Breast epithelium (tissue), 3 donors: Measurements from ENCODE around the gene RGMA.

Experiments
- POLR2A ChIP-seq: fragments of 450-650 bp; IDR thresholded peaks from one replicate; pipeline ENCODE4 v1.6.1; 2016; ENCODE audit warnings: antibody characterized with exemption, mild to moderate bottlenecking, moderate library complexity
- POLR2AphosphoS5 ChIP-seq, 3 donors: sonication (generic); formaldehyde crosslinking; IDR thresholded peaks; one replicate each; pipeline ENCODE4 v1.6.1; 2017; ENCODE audit warnings: antibody characterized with exemption in 3 of 3
- TF ChIP-seq, protein P1 (sequence below), 3 donors: fragments of 450-650 bp; IDR thresholded peaks; one replicate each; pipeline ENCODE4 v1.5.1; 2016 to 2017; ENCODE audit warnings: antibody characterized with exemption in 3 of 3, mild to moderate bottlenecking in 3 of 3, moderate library complexity in 3 of 3

DNA sequence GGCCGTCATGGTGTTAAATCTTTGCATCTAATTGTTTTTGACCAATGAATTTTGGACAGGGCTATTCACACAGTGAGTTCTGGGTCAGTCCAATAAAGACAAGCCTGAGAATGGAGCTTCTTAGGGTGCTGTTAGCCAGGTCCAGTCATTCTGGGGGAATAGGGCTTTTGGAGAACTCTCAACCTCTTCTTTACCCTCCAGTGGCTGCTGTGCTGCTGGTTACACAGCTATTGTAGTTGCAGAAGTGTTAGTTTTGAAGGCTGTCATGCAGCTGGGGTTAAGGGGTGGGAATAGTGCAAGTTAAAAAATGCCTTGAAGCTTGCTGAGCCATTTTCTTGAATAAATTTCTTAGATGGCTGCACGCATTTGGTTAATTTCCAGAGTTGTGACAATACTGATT lies 99.0 kb downstream of the RGMA start:
- TF ChIP-seq POLR2AphosphoS5 (IDR thresholded peaks at IDR 0.05) (no peak), POLR2A (no peak)
- TF ChIP-seq, protein P1, sequence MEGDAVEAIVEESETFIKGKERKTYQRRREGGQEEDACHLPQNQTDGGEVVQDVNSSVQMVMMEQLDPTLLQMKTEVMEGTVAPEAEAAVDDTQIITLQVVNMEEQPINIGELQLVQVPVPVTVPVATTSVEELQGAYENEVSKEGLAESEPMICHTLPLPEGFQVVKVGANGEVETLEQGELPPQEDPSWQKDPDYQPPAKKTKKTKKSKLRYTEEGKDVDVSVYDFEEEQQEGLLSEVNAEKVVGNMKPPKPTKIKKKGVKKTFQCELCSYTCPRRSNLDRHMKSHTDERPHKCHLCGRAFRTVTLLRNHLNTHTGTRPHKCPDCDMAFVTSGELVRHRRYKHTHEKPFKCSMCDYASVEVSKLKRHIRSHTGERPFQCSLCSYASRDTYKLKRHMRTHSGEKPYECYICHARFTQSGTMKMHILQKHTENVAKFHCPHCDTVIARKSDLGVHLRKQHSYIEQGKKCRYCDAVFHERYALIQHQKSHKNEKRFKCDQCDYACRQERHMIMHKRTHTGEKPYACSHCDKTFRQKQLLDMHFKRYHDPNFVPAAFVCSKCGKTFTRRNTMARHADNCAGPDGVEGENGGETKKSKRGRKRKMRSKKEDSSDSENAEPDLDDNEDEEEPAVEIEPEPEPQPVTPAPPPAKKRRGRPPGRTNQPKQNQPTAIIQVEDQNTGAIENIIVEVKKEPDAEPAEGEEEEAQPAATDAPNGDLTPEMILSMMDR (IDR thresholded peaks at IDR 0.05) = no peak
